Ishikawa (cell line): Measurements from ENCODE around the gene RHOU.

ENCODE experiments used
- CEBPB ChIP-seq: IDR thresholded peaks from 2 replicates; pipeline ENCODE4 v1.6.1; 2012
- CREB1 ChIP-seq: IDR thresholded peaks from 2 replicates; pipeline ENCODE4 v1.6.1; 2012; ENCODE audit warnings: low read depth
- EGR1 ChIP-seq: IDR thresholded peaks from 2 replicates; pipeline ENCODE4 v1.6.1; 2012
- EP300 ChIP-seq: IDR thresholded peaks from 2 replicates; pipeline ENCODE4 v1.6.1; 2012; ENCODE audit warnings: borderline replicate concordance
- FOXM1 ChIP-seq: IDR thresholded peaks from 2 replicates; pipeline ENCODE4 v1.6.1; 2012; ENCODE audit warnings: low read depth, borderline replicate concordance
- MAX ChIP-seq: IDR thresholded peaks from 2 replicates; pipeline ENCODE4 v1.6.1; 2012
- NFIC ChIP-seq: IDR thresholded peaks from 2 replicates; pipeline ENCODE4 v1.6.1; 2012
- RAD21 ChIP-seq: IDR thresholded peaks from 2 replicates; pipeline ENCODE4 v1.6.1; 2012; ENCODE audit warnings: low read depth
- REST ChIP-seq: IDR thresholded peaks from 2 replicates; pipeline ENCODE4 v1.6.1; 2012; ENCODE audit warnings: low read depth, mild to moderate bottlenecking
- TAF1 ChIP-seq: IDR thresholded peaks from 2 replicates; pipeline ENCODE4 v1.6.1; 2012; ENCODE audit warnings: low read depth, mild to moderate bottlenecking
- TCF12 ChIP-seq: IDR thresholded peaks from 2 replicates; pipeline ENCODE4 v1.6.1; 2012; ENCODE audit warnings: low read depth
- TEAD4 ChIP-seq: IDR thresholded peaks from 2 replicates; pipeline ENCODE4 v1.6.1; 2012
- USF1 ChIP-seq: IDR thresholded peaks from 2 replicates; pipeline ENCODE4 v1.6.1; 2012
- YY1 ChIP-seq: IDR thresholded peaks from 2 replicates; pipeline ENCODE4 v1.6.1; 2012; ENCODE audit warnings: low read depth
- ZBTB7A ChIP-seq: IDR thresholded peaks from 2 replicates; pipeline ENCODE4 v1.6.1; 2012; ENCODE audit warnings: low read depth

RHOU gene

GRCh38 chr1:228734881-228735801 is at the start of gene RHOU:
Gene RHOU, plus strand, starts transcription at chr1:228735479. Its CDS starts 264 bp downstream, at chr1:228735743.
- TF ChIP-seq FOXM1 (no peak), EP300 (no peak), CREB1 (no peak), TAF1 (peak; percentile 54; the same call in 1 of the 2 replicates), RAD21 (peak; percentile 53; the same call in 1 of the 2 replicates), TCF12 (peak; percentile 13; the same call in 1 of the 2 replicates), NFIC (no peak)

- TF ChIP-seq TAF1 (no peak), TEAD4 (no peak), TCF12 (no peak), USF1 (no peak), REST (no peak), NFIC (no peak), CREB1 (no peak), CEBPB (no peak), EGR1 (no peak), YY1 (no peak), RAD21 (no peak), MAX (no peak), EP300 (no peak), FOXM1 (no peak), ZBTB7A (no peak)
These were observed 47.7 kb upstream of the RHOU start for GRCh38 chr1:228687587-228687986.

- TF ChIP-seq USF1 (no peak), CREB1 (no peak), NFIC (no peak), MAX (no peak), TEAD4 (no peak), REST (no peak), TCF12 (no peak), RAD21 (no peak)
These were observed 46.0 kb upstream of the RHOU start for GRCh38 chr1:228689255-228689654.

GRCh38 chr1:228691211-228691610 is 44.1 kb upstream of the RHOU start:
- no peak for TF ChIP-seq REST
- no peak for TF ChIP-seq CEBPB
- TF ChIP-seq ZBTB7A, result no peak
- no peak for TF ChIP-seq FOXM1
- no peak for TF ChIP-seq MAX
- no peak for TF ChIP-seq TEAD4
- no peak for TF ChIP-seq RAD21
- TF ChIP-seq CREB1, result no peak
- no peak for TF ChIP-seq TCF12
- no peak for TF ChIP-seq TAF1
- no peak for TF ChIP-seq EGR1
- no peak for TF ChIP-seq NFIC
- no peak for TF ChIP-seq YY1
- no peak for TF ChIP-seq USF1
- no peak for TF ChIP-seq EP300
